Right lobe of liver (tissue), 6 donors: ENCODE results near the gene MAML2. TPM values are rescaled to one million over a fixed set of nuclear protein-coding genes. Genes with fewer than 3 reads are reported as not detected.

Experiments used
- ATAC-seq, 4 donors: fragments of 200-7000 bp; cut with Tn5 transposase; one replicate each; pipeline ENCODE4 v1.9.1; 2020; ENCODE audit warnings: mild to moderate bottlenecking in 4 of 4, moderate library complexity in 4 of 4
- DNase-seq, 3 donors: peaks; one replicate each; pipeline ENCODE4 v3.0.0-alpha.2; 2020
- H3K27ac ChIP-seq, 3 donors: fragments of 200-600 bp; one replicate each; pipeline ENCODE4 v1.8.0; 2022
- H3K27me3 ChIP-seq, 2 donors: fragments of 200-600 bp; one replicate each; pipeline ENCODE4 v1.8.0; 2022
- H3K36me3 ChIP-seq, 4 donors: fragments of 200-600 bp; sonication (generic) in 1 of 4; one replicate each; pipeline versions ENCODE4 v1.5.1 to v1.8.0; 2017 to 2022; ENCODE audit warnings: control low read depth in 1 of 4
- H3K4me1 ChIP-seq, 4 donors: fragments of 200-600 bp; sonication (generic) in 1 of 4; one replicate each; pipeline versions ENCODE4 v1.5.1 to v1.8.0; 2017 to 2022; ENCODE audit warnings: control low read depth in 1 of 4
- H3K4me3 ChIP-seq, 3 donors: fragments of 200-600 bp; one replicate each; pipeline ENCODE4 v1.8.0; 2022
- H3K9me3 ChIP-seq, 4 donors: fragments of 200-600 bp; sonication (generic) in 1 of 4; one replicate each; pipeline versions ENCODE4 v1.5.1 to v1.8.0; 2017 to 2022; ENCODE audit warnings: control low read depth in 1 of 4
- POLR2A ChIP-seq: fragments of 450-650 bp; IDR thresholded peaks from one replicate; pipeline ENCODE4 v1.6.1; 2017; ENCODE audit warnings: antibody characterized with exemption, mild to moderate bottlenecking
- WGBS: methylation state at CpG from one replicate; pipeline ENCODE4 v1.1.6; 2018; ENCODE audit warnings: low coverage, low lambda C conversion rate; ENCODE audit not compliant: insufficient coverage; ENCODE audit errors: missing lambda C conversion rate; 5-methylcytosine and 5-hydroxymethylcytosine counted together
- intact Hi-C, 2 donors: fragments of 100-400 bp; cut with DNase I; formaldehyde crosslinking; loops; one replicate each; pipeline versions ENCODE4 v1.11.2 to v1.14.1; 2022
- total RNA-seq, 6 experiments: library from RNA; depleted of rRNA in 2 of 6; stranded (reverse); fragments of >200 nt in 2 of 6; fragmentation: NEBNext Ultra II Directional in 3 of 6; extraction: Animal tissue kit (Norgen Biotek cat#: 25700) in 3 of 6; gene quantifications; one replicate each; pipeline versions ENCODE4 v1.1.0 to v1.2.4, GENCODE V29; 2016 to 2023
- TF ChIP-seq, protein P1 (sequence below), 4 donors: fragments of 200-600 bp in 3 of 4; fragments of 450-650 bp in 1 of 4; IDR thresholded peaks; one replicate each; pipeline versions ENCODE4 v1.5.1 to v1.8.0; 2016 to 2022; ENCODE audit warnings: antibody characterized with exemption in 4 of 4, mild to moderate bottlenecking in 2 of 4
- donor health status: DM: no; HTN: yes; CAD: no.
- donor health status: DM: no; HTN: no; CAD: no.
- donor health status: DM: no; HTN: no; CAD: no.
- donor health status: DM: no; HTN: yes; CAD: no.
- donor health status: DM: no; HTN: yes; CAD: no.

Gene MAML2
- total RNA-seq, 6 experiments from 2014 or later: 0.92 to 2.3 (median 1.9) TPM

DNA sequence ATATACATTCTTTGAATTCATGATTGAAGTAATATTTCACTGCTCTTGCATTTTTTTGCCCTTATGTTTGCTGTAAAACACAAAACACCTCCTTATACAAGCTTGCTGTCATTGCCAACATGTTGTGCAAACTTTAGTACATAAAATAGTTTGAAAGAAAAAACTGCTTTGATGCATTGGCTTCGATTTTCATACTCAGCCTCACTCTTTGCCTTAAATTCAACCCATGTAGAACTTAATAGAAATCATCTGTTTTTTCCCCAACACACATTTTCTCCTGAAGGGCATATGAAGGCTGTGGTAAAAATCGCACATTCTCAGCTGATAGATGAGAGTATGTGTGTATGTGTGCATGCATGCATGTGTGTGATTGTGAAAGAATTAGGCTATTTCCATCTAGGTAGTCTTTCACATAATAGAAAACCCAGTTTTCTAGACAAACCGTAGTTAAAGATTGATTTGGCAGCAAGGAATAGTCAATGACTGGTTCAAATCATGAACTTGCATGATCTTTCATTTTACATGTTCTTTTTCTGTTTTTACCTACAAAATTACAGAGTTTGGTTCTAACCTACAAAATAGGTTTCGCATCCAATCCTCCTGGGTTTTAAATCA lies 346.3 kb downstream of the MAML2 start:
- no peak for ATAC-seq
- no peaks in the 10 kb centered on the region for H3K36me3 ChIP-seq
- DNase-seq: no peak
- TF ChIP-seq, protein P1, sequence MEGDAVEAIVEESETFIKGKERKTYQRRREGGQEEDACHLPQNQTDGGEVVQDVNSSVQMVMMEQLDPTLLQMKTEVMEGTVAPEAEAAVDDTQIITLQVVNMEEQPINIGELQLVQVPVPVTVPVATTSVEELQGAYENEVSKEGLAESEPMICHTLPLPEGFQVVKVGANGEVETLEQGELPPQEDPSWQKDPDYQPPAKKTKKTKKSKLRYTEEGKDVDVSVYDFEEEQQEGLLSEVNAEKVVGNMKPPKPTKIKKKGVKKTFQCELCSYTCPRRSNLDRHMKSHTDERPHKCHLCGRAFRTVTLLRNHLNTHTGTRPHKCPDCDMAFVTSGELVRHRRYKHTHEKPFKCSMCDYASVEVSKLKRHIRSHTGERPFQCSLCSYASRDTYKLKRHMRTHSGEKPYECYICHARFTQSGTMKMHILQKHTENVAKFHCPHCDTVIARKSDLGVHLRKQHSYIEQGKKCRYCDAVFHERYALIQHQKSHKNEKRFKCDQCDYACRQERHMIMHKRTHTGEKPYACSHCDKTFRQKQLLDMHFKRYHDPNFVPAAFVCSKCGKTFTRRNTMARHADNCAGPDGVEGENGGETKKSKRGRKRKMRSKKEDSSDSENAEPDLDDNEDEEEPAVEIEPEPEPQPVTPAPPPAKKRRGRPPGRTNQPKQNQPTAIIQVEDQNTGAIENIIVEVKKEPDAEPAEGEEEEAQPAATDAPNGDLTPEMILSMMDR (IDR thresholded peaks at IDR 0.05): no peak
- TF ChIP-seq POLR2A: no peak
- no peaks in the 10 kb centered on the region for H3K27me3 ChIP-seq
- H3K4me3 ChIP-seq: no peak overlapping the region
- H3K4me1 ChIP-seq: no peaks in the 10 kb centered on the region
- intact Hi-C loops: no loop called here
- H3K9me3 ChIP-seq: no peaks in the 10 kb centered on the region
- no peak overlapping the region for H3K27ac ChIP-seq
- 55% methylated on average over 4 of the region's 4 CpGs for WGBS

DNA sequence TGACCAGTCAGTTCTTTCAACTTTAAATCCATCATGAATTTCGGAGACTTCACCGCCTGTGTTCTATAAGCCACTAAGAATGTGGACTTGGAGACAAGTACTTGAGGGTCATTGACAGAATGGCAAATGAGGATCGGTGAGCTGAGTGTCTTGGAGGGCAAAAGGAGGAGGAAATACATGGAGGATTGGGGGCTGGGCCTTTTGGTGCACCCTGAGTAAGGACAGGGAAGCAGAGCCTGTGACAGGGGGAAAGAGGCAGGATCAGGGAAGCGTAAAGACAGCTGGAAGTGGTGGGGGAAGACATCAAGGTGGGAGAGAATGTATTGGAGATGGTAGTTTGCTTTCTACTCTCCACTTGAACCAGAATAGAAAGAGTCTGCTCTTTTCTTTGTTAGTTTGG lies 348.7 kb downstream of the MAML2 start:
- Histone ChIP-seq H3K27ac (no peak overlapping the region), H3K4me3 (no peak overlapping the region), H3K36me3 (no peaks in the 10 kb centered on the region), H3K27me3 (no peaks in the 10 kb centered on the region), H3K9me3 (no peaks in the 10 kb centered on the region), H3K4me1 (no peaks in the 10 kb centered on the region)
- no peak for DNase-seq
- no peak for ATAC-seq
- no peak for TF ChIP-seq POLR2A
- TF ChIP-seq, protein P1 (IDR thresholded peaks at IDR 0.05): no peak
- 58% methylated on average over 4 of the region's 4 CpGs for WGBS
- intact Hi-C loops: no loop called here

GRCh38 chr11:95993438-95994298 lies 349.3 kb downstream of the MAML2 start:
- intact Hi-C loops: no loop called here
- Histone ChIP-seq H3K27ac (no peak overlapping the region), H3K36me3 (no peaks in the 10 kb centered on the region), H3K9me3 (no peaks in the 10 kb centered on the region), H3K4me3 (no peak overlapping the region), H3K27me3 (no peaks in the 10 kb centered on the region), H3K4me1 (no peaks in the 10 kb centered on the region)
- ATAC-seq: no peak
- 62% methylated on average over 10 of the region's 10 CpGs for WGBS
- no peak for DNase-seq
- no peak for TF ChIP-seq POLR2A
- TF ChIP-seq, protein P1 (IDR thresholded peaks at IDR 0.05): no peak

- ATAC-seq (no peak), DNase-seq (no peak)
- H3K9me3 ChIP-seq: no peaks in the 10 kb centered on the region
- no peaks in the 10 kb centered on the region for H3K27me3 ChIP-seq
- no peak overlapping the region for H3K4me3 ChIP-seq
- TF ChIP-seq POLR2A: no peak
- no peaks in the 10 kb centered on the region for H3K4me1 ChIP-seq
- no peaks in the 10 kb centered on the region for H3K36me3 ChIP-seq
- intact Hi-C loops: no loop called here
- H3K27ac ChIP-seq: no peak overlapping the region
- 59% methylated on average over 1 of the region's 1 CpG for WGBS
Measured at GRCh38 chr11:95991545-95991944, 351.4 kb downstream of the MAML2 start.

GRCh38 chr11:95991101-95991500 lies 351.9 kb downstream of the MAML2 start:
- WGBS: 64% methylated on average over 1 of the region's 1 CpG
- H3K4me1 ChIP-seq: no peaks in the 10 kb centered on the region
- ATAC-seq (no peak), DNase-seq (no peak)
- intact Hi-C loops: no loop called here
- H3K9me3 ChIP-seq: no peaks in the 10 kb centered on the region
- no peak overlapping the region for H3K4me3 ChIP-seq
- TF ChIP-seq, protein P1 (IDR thresholded peaks at IDR 0.05): no peak
- TF ChIP-seq POLR2A: no peak
- H3K36me3 ChIP-seq: no peaks in the 10 kb centered on the region
- no peaks in the 10 kb centered on the region for H3K27me3 ChIP-seq
- no peak overlapping the region for H3K27ac ChIP-seq
